Neural crest cell (in vitro differentiated cells): Measurements from ENCODE around the gene NME9. TPM values are rescaled to one million over a fixed set of nuclear protein-coding genes. Genes with fewer than 3 reads are reported as not detected.
A peak's percentile ranks its signal among the peaks of the same experiment; 100 is the strongest.

Source experiments
- DNase-seq: peaks from one replicate; pipeline ENCODE4 v3.0.0; 2021; ENCODE audit warnings: low read depth, mixed read lengths, low spot score
- H3K27ac Mint-ChIP-seq: one replicate; pipeline ENCODE4 v1.8.0; 2021; ENCODE audit warnings: mild to moderate bottlenecking, mixed read lengths; ENCODE audit not compliant: unreplicated experiment
- H3K27me3 Mint-ChIP-seq: 2 replicates; pipeline ENCODE4 v1.8.0; 2021; ENCODE audit warnings: low read depth, mild to moderate bottlenecking, mixed read lengths
- H3K36me3 Mint-ChIP-seq: 2 replicates; pipeline ENCODE4 v1.8.0; 2021; ENCODE audit warnings: low read depth, mild to moderate bottlenecking, mixed read lengths
- H3K4me1 Mint-ChIP-seq: 2 replicates; pipeline ENCODE4 v1.8.0; 2021; ENCODE audit warnings: mixed read lengths
- H3K4me3 Mint-ChIP-seq: one replicate; pipeline ENCODE4 v1.8.0; 2021; ENCODE audit warnings: mild to moderate bottlenecking, mixed read lengths
- H3K9me3 Mint-ChIP-seq: 2 replicates; pipeline ENCODE4 v1.8.0; 2021; ENCODE audit warnings: mixed read lengths
- CTCF ChIP-seq: fragments of 200-600 bp; sonication (generic); conservative IDR thresholded peaks from 2 replicates; pipeline ENCODE4 v1.5.0; 2021; ENCODE audit warnings: antibody characterized with exemption, mild to moderate bottlenecking
- total RNA-seq: library from RNA; stranded (reverse); gene quantifications from 2 replicates; pipeline ENCODE4 v1.2.1, GENCODE V29; 2021

NME9 gene
- total RNA-seq, 1 donor from 2014 or later: 0.79 TPM

- Mint-ChIP-seq H3K27me3 (no peaks in the 10 kb centered on the region), H3K4me3 (no peak overlapping the region), H3K27ac (peak overlapping the region; percentile 30), H3K9me3 (no peaks in the 10 kb centered on the region), H3K4me1 (peaks cover 23% of the 10 kb centered on the region), H3K36me3 (no peaks in the 10 kb centered on the region)
- no peak for DNase-seq
- no peak for TF ChIP-seq CTCF
These were observed 31.3 kb upstream of the NME9 start for GRCh38 chr3:138360869-138361525.

- no peak for DNase-seq
- Mint-ChIP-seq H3K4me3 (no peak overlapping the region), H3K9me3 (no peaks in the 10 kb centered on the region), H3K27me3 (no peaks in the 10 kb centered on the region), H3K4me1 (peaks cover 23% of the 10 kb centered on the region), H3K27ac (no peak overlapping the region), H3K36me3 (no peaks in the 10 kb centered on the region)
- TF ChIP-seq CTCF: no peak
These were observed 30.5 kb upstream of the NME9 start for GRCh38 chr3:138359919-138360868.

GRCh38 chr3:138359148-138359918, 29.7 kb upstream of the NME9 start:
- Mint-ChIP-seq H3K9me3 (no peaks in the 10 kb centered on the region), H3K36me3 (no peaks in the 10 kb centered on the region), H3K27ac (peak overlapping the region; percentile 39), H3K27me3 (no peaks in the 10 kb centered on the region), H3K4me1 (peaks cover 23% of the 10 kb centered on the region), H3K4me3 (no peak overlapping the region)
- TF ChIP-seq CTCF: no peak
- no peak for DNase-seq

- Mint-ChIP-seq H3K27ac (no peak overlapping the region), H3K4me1 (peaks cover 23% of the 10 kb centered on the region), H3K27me3 (no peaks in the 10 kb centered on the region), H3K9me3 (no peaks in the 10 kb centered on the region), H3K36me3 (no peaks in the 10 kb centered on the region), H3K4me3 (no peak overlapping the region)
- DNase-seq: no peak
- TF ChIP-seq CTCF: no peak
These were observed 27.2 kb upstream of the NME9 start for GRCh38 chr3:138356730-138357405.

- Mint-ChIP-seq H3K9me3 (no peaks in the 10 kb centered on the region), H3K4me3 (no peak overlapping the region), H3K36me3 (no peaks in the 10 kb centered on the region), H3K27me3 (no peaks in the 10 kb centered on the region), H3K27ac (no peak overlapping the region), H3K4me1 (peaks cover 28% of the 10 kb centered on the region)
- DNase-seq: no peak
- no peak for TF ChIP-seq CTCF
These were observed 25.4 kb upstream of the NME9 start for GRCh38 chr3:138355071-138355470.
